Activated T-cell treated with anti-CD3 and anti-CD28 coated beads, Interleukin-2, amount 50 U/mL, for 72 hours (primary cell): ENCODE data around the gene PRRT1B. TPM values are rescaled to one million over a fixed set of nuclear protein-coding genes. Genes with fewer than 3 reads are reported as not detected.
A peak's percentile ranks its signal among the peaks of the same experiment; 100 is the strongest.

Source experiments
- ATAC-seq, 2 donors: fragments of 150-1000 bp; cut with Tn5 transposase; replicated peaks in 1 of 2; 2 replicates each; pipeline ENCODE4 v1.10.0; 2021; ENCODE audit warnings: moderate library complexity in 2 of 2, mild to moderate bottlenecking in 1 of 2
- DNase-seq, 2 donors: peaks; one replicate each; pipeline ENCODE4 v3.0.0; 2021 to 2022; ENCODE audit warnings: mixed read lengths in 1 of 2
- H3K27ac Mint-ChIP-seq: one replicate; pipeline ENCODE4 v1.8.0; 2022; ENCODE audit warnings: mild to moderate bottlenecking, moderate library complexity, mixed read lengths
- H3K27me3 Mint-ChIP-seq: one replicate; pipeline ENCODE4 v1.8.0; 2022; ENCODE audit warnings: low read depth, mixed read lengths
- H3K36me3 Mint-ChIP-seq, 2 donors: one replicate each; pipeline ENCODE4 v1.8.0; 2022; ENCODE audit warnings: mixed read lengths in 2 of 2, mild to moderate bottlenecking in 1 of 2; ENCODE audit not compliant: insufficient read depth in 2 of 2
- H3K4me1 Mint-ChIP-seq: one replicate; pipeline ENCODE4 v1.8.0; 2022; ENCODE audit warnings: low read depth, mixed read lengths
- H3K4me3 Mint-ChIP-seq, 2 donors: one replicate each; pipeline ENCODE4 v1.8.0; 2022; ENCODE audit warnings: mild to moderate bottlenecking in 2 of 2, mixed read lengths in 2 of 2, moderate library complexity in 2 of 2
- H3K9me3 Mint-ChIP-seq, 2 donors: one replicate each; pipeline ENCODE4 v1.8.0; 2022; ENCODE audit warnings: mixed read lengths in 2 of 2
- total RNA-seq, 2 donors: library from RNA; stranded (reverse); gene quantifications; one replicate each; pipeline ENCODE4 v1.2.3, GENCODE V29; 2022

PRRT1B gene
- total RNA-seq, 2 donors from 2014 or later, result not detected

GRCh38 chr9:131583337-131583645 lies 38.0 kb downstream of the PRRT1B start:
- H3K4me3 Mint-ChIP-seq, result no peak overlapping the region
- no peaks in the 10 kb centered on the region for H3K27me3 Mint-ChIP-seq
- H3K9me3 Mint-ChIP-seq, result no peaks in the 10 kb centered on the region
- H3K27ac Mint-ChIP-seq, result no peak overlapping the region
- ATAC-seq (no peak), DNase-seq (no peak)
- H3K36me3 Mint-ChIP-seq, result peaks cover 16 to 27% of the 10 kb centered on the region in 2 donors
- peaks cover 47% of the 10 kb centered on the region for H3K4me1 Mint-ChIP-seq

GRCh38 chr9:131583836-131584555 lies 38.7 kb downstream of the PRRT1B start:
- H3K4me3 Mint-ChIP-seq, result no peak overlapping the region
- H3K27ac Mint-ChIP-seq, result peak overlapping the region; percentile 63
- no peak for DNase-seq
- no peaks in the 10 kb centered on the region for H3K27me3 Mint-ChIP-seq
- H3K4me1 Mint-ChIP-seq, result peaks cover 40% of the 10 kb centered on the region
- H3K9me3 Mint-ChIP-seq, result no peaks in the 10 kb centered on the region
- ATAC-seq, result no peak
- H3K36me3 Mint-ChIP-seq, result peaks cover 14 to 27% of the 10 kb centered on the region in 2 donors

- Mint-ChIP-seq H3K4me1 (peaks cover 33% of the 10 kb centered on the region), H3K36me3 (peaks cover 14 to 24% of the 10 kb centered on the region in 2 donors), H3K9me3 (no peaks in the 10 kb centered on the region), H3K27me3 (no peaks in the 10 kb centered on the region), H3K27ac (peak overlapping the region; percentile 73), H3K4me3 (peak overlapping the region; percentile 62 to 70)
- peak; percentile 9 to 17 for ATAC-seq
- DNase-seq, result no peak
Measured at GRCh38 chr9:131584858-131585257, 39.5 kb downstream of the PRRT1B start.

GRCh38 chr9:131585375-131585774 lies 40.1 kb downstream of the PRRT1B start:
- H3K27ac Mint-ChIP-seq, result peak overlapping the region; percentile 73
- no peaks in the 10 kb centered on the region for H3K27me3 Mint-ChIP-seq
- peak; percentile 72 to 84 for ATAC-seq
- DNase-seq, result peak; percentile 48 to 61
- H3K4me1 Mint-ChIP-seq, result peaks cover 34% of the 10 kb centered on the region
- H3K36me3 Mint-ChIP-seq, result peaks cover 14 to 24% of the 10 kb centered on the region in 2 donors
- H3K9me3 Mint-ChIP-seq, result no peaks in the 10 kb centered on the region
- H3K4me3 Mint-ChIP-seq, result peak overlapping the region; percentile 62 to 70

- H3K4me1 Mint-ChIP-seq, result peaks cover 51% of the 10 kb centered on the region
- peaks cover 9 to 17% of the 10 kb centered on the region in 2 donors for H3K36me3 Mint-ChIP-seq
Measured at GRCh38 chr9:131587331-131587730, 42.0 kb downstream of the PRRT1B start.

GRCh38 chr9:131587906-131588305 lies 42.6 kb downstream of the PRRT1B start:
- H3K27ac Mint-ChIP-seq, result no peak overlapping the region
- H3K9me3 Mint-ChIP-seq, result no peaks in the 10 kb centered on the region
- H3K36me3 Mint-ChIP-seq, result peaks cover 9 to 16% of the 10 kb centered on the region in 2 donors
- H3K4me1 Mint-ChIP-seq, result peaks cover 51% of the 10 kb centered on the region
- H3K4me3 Mint-ChIP-seq, result no peak overlapping the region
- ATAC-seq (no peak), DNase-seq (no peak)
- H3K27me3 Mint-ChIP-seq, result no peaks in the 10 kb centered on the region

More at GRCh38 chr9:131587331-131587730, 42.0 kb downstream of the PRRT1B start:
- no peak for DNase-seq
- Mint-ChIP-seq H3K9me3 (no peaks in the 10 kb centered on the region), H3K27me3 (no peaks in the 10 kb centered on the region), H3K27ac (peak overlapping the region; percentile 7), H3K4me3 (no peak overlapping the region)
- no peak for ATAC-seq

GRCh38 chr9:131588396-131588795 lies 43.1 kb downstream of the PRRT1B start:
- no peaks in the 10 kb centered on the region for H3K27me3 Mint-ChIP-seq
- no peak overlapping the region for H3K27ac Mint-ChIP-seq
- ATAC-seq, result no peak
- H3K36me3 Mint-ChIP-seq, result peaks cover 9 to 13% of the 10 kb centered on the region in 2 donors
- H3K9me3 Mint-ChIP-seq, result no peaks in the 10 kb centered on the region
- no peak for DNase-seq
- no peak overlapping the region for H3K4me3 Mint-ChIP-seq
- peaks cover 51% of the 10 kb centered on the region for H3K4me1 Mint-ChIP-seq

- Mint-ChIP-seq H3K36me3 (peaks cover 9 to 12% of the 10 kb centered on the region in 2 donors), H3K27ac (no peak overlapping the region), H3K27me3 (no peaks in the 10 kb centered on the region), H3K4me1 (peaks cover 51% of the 10 kb centered on the region), H3K4me3 (no peak overlapping the region), H3K9me3 (no peaks in the 10 kb centered on the region)
- ATAC-seq, result no peak
- no peak for DNase-seq
Measured at GRCh38 chr9:131589124-131589711, 43.9 kb downstream of the PRRT1B start.

- H3K4me1 Mint-ChIP-seq, result peaks cover 44% of the 10 kb centered on the region
- peaks cover 8 to 9% of the 10 kb centered on the region in 2 donors for H3K36me3 Mint-ChIP-seq
- H3K27ac Mint-ChIP-seq, result no peak overlapping the region
- H3K9me3 Mint-ChIP-seq, result no peaks in the 10 kb centered on the region
- ATAC-seq (no peak), DNase-seq (no peak)
- H3K27me3 Mint-ChIP-seq, result no peaks in the 10 kb centered on the region
- no peak overlapping the region for H3K4me3 Mint-ChIP-seq
Measured at GRCh38 chr9:131589993-131590392, 44.7 kb downstream of the PRRT1B start.

- peak overlapping the region; percentile 36 for H3K27ac Mint-ChIP-seq
- no peak overlapping the region for H3K4me3 Mint-ChIP-seq
- H3K4me1 Mint-ChIP-seq, result peaks cover 40% of the 10 kb centered on the region
- H3K36me3 Mint-ChIP-seq, result peaks cover 4 to 9% of the 10 kb centered on the region in 2 donors
- no peak for DNase-seq
- H3K27me3 Mint-ChIP-seq, result no peaks in the 10 kb centered on the region
- ATAC-seq, result no peak
- no peaks in the 10 kb centered on the region for H3K9me3 Mint-ChIP-seq
Measured at GRCh38 chr9:131590449-131590848, 45.1 kb downstream of the PRRT1B start.

GRCh38 chr9:131590907-131591844 lies 45.9 kb downstream of the PRRT1B start:
- Mint-ChIP-seq H3K27ac (peak overlapping the region; percentile 36), H3K36me3 (peaks cover 4 to 9% of the 10 kb centered on the region in 2 donors), H3K4me3 (no peak overlapping the region), H3K27me3 (no peaks in the 10 kb centered on the region), H3K9me3 (no peaks in the 10 kb centered on the region), H3K4me1 (peaks cover 32% of the 10 kb centered on the region)
- ATAC-seq (peak; percentile 90 to 92), DNase-seq (peak; percentile 84)

GRCh38 chr9:131591845-131592208 lies 46.5 kb downstream of the PRRT1B start:
- H3K4me3 Mint-ChIP-seq, result no peak overlapping the region
- no peaks in the 10 kb centered on the region for H3K27me3 Mint-ChIP-seq
- H3K36me3 Mint-ChIP-seq, result peaks cover 4 to 5% of the 10 kb centered on the region in 2 donors
- ATAC-seq, result no peak
- H3K9me3 Mint-ChIP-seq, result no peaks in the 10 kb centered on the region
- peaks cover 26% of the 10 kb centered on the region for H3K4me1 Mint-ChIP-seq
- H3K27ac Mint-ChIP-seq, result no peak overlapping the region
- DNase-seq, result no peak
